ENCODE measurements around the gene SLC29A1. TPM values are rescaled to one million over a fixed set of nuclear protein-coding genes. Genes with fewer than 3 reads are reported as not detected.
"Not testable (repeated sequence)": the region's sequence is repeated elsewhere in the genome, so short reads cannot be mapped to it uniquely, and the experiment has no call there.

SLC29A1 gene
- polyA plus RNA-seq, 1 donor: 86.2 TPM

- no peak for DNase-seq (ENCODE audit: low read depth)
These were observed 29.1 kb upstream of the SLC29A1 start for GRCh38 chr6:44194326-44194725.

GRCh38 chr6:44196351-44196750, 27.0 kb upstream of the SLC29A1 start:
- DNase-seq (ENCODE audit: low read depth): not testable (repeated sequence)

- DNase-seq (ENCODE audit: low read depth): no peak
These were observed 24.7 kb upstream of the SLC29A1 start for GRCh38 chr6:44198684-44199083.

GRCh38 chr6:44199883-44200282, 23.5 kb upstream of the SLC29A1 start:
- no peak for DNase-seq (ENCODE audit: low read depth)

GRCh38 chr6:44201200-44201599, 22.2 kb upstream of the SLC29A1 start:
- DNase-seq (ENCODE audit: low read depth): no peak

- no peak for DNase-seq (ENCODE audit: low read depth)
These were observed 21.6 kb upstream of the SLC29A1 start for GRCh38 chr6:44201638-44202303.

- no peak for DNase-seq (ENCODE audit: low read depth)
These were observed 20.9 kb upstream of the SLC29A1 start for GRCh38 chr6:44202332-44202971.

GRCh38 chr6:44202972-44203750, 20.2 kb upstream of the SLC29A1 start:
- no peak for DNase-seq (ENCODE audit: low read depth)

GRCh38 chr6:44203955-44204354, 19.4 kb upstream of the SLC29A1 start:
- DNase-seq (ENCODE audit: low read depth): no peak

GRCh38 chr6:44207966-44208365, 15.4 kb upstream of the SLC29A1 start:
- DNase-seq (ENCODE audit: low read depth): no peak

- no peak for DNase-seq (ENCODE audit: low read depth)
These were observed 12.1 kb upstream of the SLC29A1 start for GRCh38 chr6:44211284-44211683.

GRCh38 chr6:44214307-44214706, 9.1 kb upstream of the SLC29A1 start:
- DNase-seq (ENCODE audit: low read depth): no peak

GRCh38 chr6:44216677-44217331, 6.6 kb upstream of the SLC29A1 start, which contains the start of gene MYMX:
Gene MYMX, plus strand, starts transcription at chr6:44216926. Its CDS starts 546 bp downstream, at chr6:44217472.
- no peak for DNase-seq (ENCODE audit: low read depth)

- no peak for DNase-seq (ENCODE audit: low read depth)
These were observed 5.9 kb upstream of the SLC29A1 start for GRCh38 chr6:44217332-44218143.

GRCh38 chr6:44219053-44219814, 4.2 kb upstream of the SLC29A1 start:
- no peak for DNase-seq (ENCODE audit: low read depth)

GRCh38 chr6:44219815-44220784, 3.3 kb upstream of the SLC29A1 start:
- DNase-seq (ENCODE audit: low read depth): no peak

- no peak for DNase-seq (ENCODE audit: low read depth)
These were observed 2.5 kb upstream of the SLC29A1 start for GRCh38 chr6:44220913-44221290.

GRCh38 chr6:44221291-44221960, 2.0 kb upstream of the SLC29A1 start:
- DNase-seq (ENCODE audit: low read depth): no peak

- no peak for DNase-seq (ENCODE audit: low read depth)
These were observed 1.4 kb upstream of the SLC29A1 start for GRCh38 chr6:44221961-44222335.
